HepG2 (cell line): ENCODE results near the gene TNN. TPM values are rescaled to one million over a fixed set of nuclear protein-coding genes. Genes with fewer than 3 reads are reported as not detected.

Source experiments
- ATAC-seq: fragments of 200-7000 bp; cut with Tn5 transposase; 3 replicates; pipeline ENCODE4 v1.9.1; 2020; ENCODE audit warnings: mild to moderate bottlenecking, moderate library complexity
- BruUV-seq: library from RNA; stranded (reverse); fragments of 400-500 nt; replicated peaks from 2 replicates; lab custom pipeline; 2021; lab: Mats Ljungman, UMichigan
- CTCF ChIA-PET: fragments of 300-600 bp; formaldehyde crosslinking; extraction: SDS; loops from one replicate; lab custom pipeline; 2021; ENCODE audit warnings: low total read pairs, inconsistent platforms, low intra/inter-chr PET ratio; lab: Yijun Ruan, JAX
- POLR2A ChIA-PET: fragments of 350-600 bp; sonication (Branson Sonifier 250); formaldehyde crosslinking; loops from one replicate; lab custom pipeline; 2020; ENCODE audit warnings: antibody characterized with exemption, inconsistent platforms; lab: Yijun Ruan, JAX
- DNase-seq: peaks from one replicate; pipeline ENCODE4 v3.0.0-alpha.2; 2015; ENCODE audit warnings: low spot score
- FAIRE-seq: peaks from 3 replicates; lab custom pipeline; 2011; peaks lifted over from hg19 to GRCh38; lab: Jason Lieb, UNC
- H2AFZ ChIP-seq: one replicate; pipeline ENCODE4 v1.6.1; 2011; ENCODE audit warnings: low read length, inconsistent platforms
- H3K27ac ChIP-seq: fragments of 300-600 bp; 3 replicates; pipeline ENCODE4 v1.8.0; 2011; ENCODE audit warnings: mixed run types, mild to moderate bottlenecking, mixed read lengths, low read length, inconsistent platforms; ENCODE audit not compliant: insufficient read depth; ENCODE audit errors: extremely low read length
- H3K27me3 ChIP-seq, 2 experiments: fragments of 200-600 bp in 1 of 2; 2 replicates in 1 of 2; 3 replicates in 1 of 2; pipeline versions ENCODE4 v1.6.0 to v1.8.0; 2011; ENCODE audit warnings: low read length in 2 of 2, mild to moderate bottlenecking in 2 of 2, moderate library complexity in 2 of 2, inconsistent platforms in 1 of 2; ENCODE audit not compliant: insufficient read depth in 2 of 2, control insufficient read depth in 1 of 2
- H3K36me3 ChIP-seq, 2 experiments: fragments of 200-600 bp in 1 of 2; replicated peaks in 1 of 2; 2 replicates in 1 of 2; 3 replicates in 1 of 2; pipeline versions ENCODE4 v1.5.1 to v1.8.0; 2011; ENCODE audit warnings: low read length in 2 of 2, inconsistent platforms in 1 of 2; ENCODE audit not compliant: insufficient read depth in 2 of 2, control insufficient read depth in 1 of 2
- H3K4me1 ChIP-seq: 2 replicates; pipeline ENCODE4 v1.5.1; 2012; ENCODE audit warnings: low read length, inconsistent platforms; ENCODE audit not compliant: insufficient read depth
- H3K4me2 ChIP-seq: 2 replicates; pipeline ENCODE4 v1.6.0; 2011; ENCODE audit warnings: low read depth, low read length, inconsistent platforms
- H3K4me3 ChIP-seq, 3 experiments: fragments of 200-600 bp in 1 of 3; sonication (generic), shearing (Covaris generic) in 1 of 3; replicated peaks in 1 of 3; 2 replicates each; pipeline ENCODE4 v1.5.1; 2011 to 2016; ENCODE audit warnings: low read length in 3 of 3, inconsistent platforms in 2 of 3, low read depth in 2 of 3, mild to moderate bottlenecking in 2 of 3, control low read depth in 1 of 3, mixed read lengths in 1 of 3; ENCODE audit not compliant: insufficient read depth in 1 of 3
- H3K79me2 ChIP-seq: one replicate; pipeline ENCODE4 v1.6.1; 2011; ENCODE audit warnings: low read length, inconsistent platforms; ENCODE audit not compliant: insufficient read depth
- H3K9ac ChIP-seq: 2 replicates; pipeline ENCODE4 v1.6.0; 2011; ENCODE audit warnings: mild to moderate bottlenecking, low read depth, low read length, inconsistent platforms; ENCODE audit not compliant: insufficient read depth
- H3K9me3 ChIP-seq: 2 replicates; pipeline ENCODE4 v1.5.1; 2012; ENCODE audit warnings: mild to moderate bottlenecking, low read length
- H4K20me1 ChIP-seq: 2 replicates; pipeline ENCODE4 v1.6.0; 2011; ENCODE audit warnings: inconsistent platforms, mild to moderate bottlenecking, low read length, moderate library complexity; ENCODE audit not compliant: insufficient read depth
- FLYWCH1 ChIP-seq: sonication (generic); formaldehyde crosslinking; IDR thresholded peaks from 2 replicates; pipeline ENCODE4 v1.8.1; 2023; ENCODE audit warnings: mild to moderate bottlenecking, missing genetic modification reagents
- GABPB1 ChIP-seq: IDR thresholded peaks from 2 replicates; pipeline ENCODE4 v1.6.1; 2016; ENCODE audit warnings: mild to moderate bottlenecking, missing genetic modification reagents, moderate library complexity, missing compliant biosample characterization
- RAD51 ChIP-seq: fragments of 450-650 bp; IDR thresholded peaks from 2 replicates; pipeline ENCODE4 v1.6.1; 2016; ENCODE audit warnings: borderline replicate concordance
- SIN3A ChIP-seq: IDR thresholded peaks from 2 replicates; pipeline ENCODE4 v1.6.1; 2011; ENCODE audit warnings: low read depth, mild to moderate bottlenecking, control low read depth, low read length, borderline replicate concordance
- SP4 ChIP-seq: sonication (generic); formaldehyde crosslinking; IDR thresholded peaks from 2 replicates; pipeline ENCODE4 v1.8.1; 2023; ENCODE audit warnings: mild to moderate bottlenecking, missing genetic modification reagents
- TBX3 ChIP-seq: fragments of 450-650 bp; IDR thresholded peaks from 2 replicates; pipeline ENCODE4 v1.6.1; 2017; ENCODE audit warnings: antibody characterized with exemption, mild to moderate bottlenecking, inconsistent platforms, borderline replicate concordance
- ZNF34 ChIP-seq: sonication (generic); formaldehyde crosslinking; IDR thresholded peaks from 2 replicates; pipeline ENCODE4 v1.4.0; 2020; ENCODE audit warnings: mild to moderate bottlenecking, missing genetic modification reagents, borderline replicate concordance
- WGBS: methylation state at CpG from one replicate; pipeline ENCODE4 v1.1.6; 2017; ENCODE audit warnings: low lambda C conversion rate; 5-methylcytosine and 5-hydroxymethylcytosine counted together
- in situ Hi-C: cut with HindIII; loops from 2 replicates; pipeline ENCODE4 v1.10.0; 2017; ENCODE audit warnings: low pct_unique_long_range_greater_than_20kb; ENCODE audit not compliant: extremely low pct_ligation_motif_present
- intact Hi-C: fragments of 100-400 bp; cut with micrococcal nuclease; formaldehyde crosslinking; loops from one replicate; pipeline ENCODE4 v1.10.0; 2022; ENCODE audit not compliant: unreplicated experiment
- polyA plus RNA-seq, 8 experiments: library from polyadenylated mRNA; depleted of rRNA in 3 of 8; stranded (reverse) in 7 of 8; unstranded in 1 of 8; fragments of >200 nt; fragmentation: Illumina TruSeq in 4 of 8; extraction: Trizol in 4 of 8; gene quantifications; 2 replicates each; pipeline versions ENCODE4 v1.2.1 to v1.2.3, GENCODE V29; 2011 to 2016; ENCODE audit warnings: low read depth in 4 of 8, missing spikeins in 1 of 8, mixed read lengths in 1 of 8; ENCODE audit not compliant: insufficient read depth in 1 of 8
- total RNA-seq, 5 experiments: library from RNA; depleted of rRNA; stranded (reverse); fragments of >200 nt; fragmentation: Illumina TruSeq; extraction: Trizol; gene quantifications; 2 replicates each; pipeline ENCODE4 v1.2.3, GENCODE V29; 2016; ENCODE audit warnings: low read depth in 1 of 5
- TF ChIP-seq, protein P1 (sequence below): IDR thresholded peaks from 2 replicates; pipeline ENCODE4 v1.6.1; 2018; ENCODE audit warnings: missing genetic modification reagents
- TF ChIP-seq, protein P2 (sequence below): sonication (generic); formaldehyde crosslinking; IDR thresholded peaks from 2 replicates; pipeline ENCODE4 v1.4.0; 2020; ENCODE audit warnings: missing genetic modification reagents
- TF ChIP-seq, protein P3 (sequence below): sonication (generic); formaldehyde crosslinking; IDR thresholded peaks from 2 replicates; pipeline ENCODE4 v1.4.0; 2020; ENCODE audit warnings: mild to moderate bottlenecking, missing genetic modification reagents
- TF ChIP-seq, protein P4 (sequence below): sonication (generic); formaldehyde crosslinking; IDR thresholded peaks from 2 replicates; pipeline ENCODE4 v1.8.1; 2023; ENCODE audit warnings: mild to moderate bottlenecking, missing genetic modification reagents, borderline replicate concordance

Gene TNN
- total and polyA plus RNA-seq, 2 of the 13 experiments (the other 11 are each of a cell fraction or from before 2014, with no cell fraction given) = not detected

DNA sequence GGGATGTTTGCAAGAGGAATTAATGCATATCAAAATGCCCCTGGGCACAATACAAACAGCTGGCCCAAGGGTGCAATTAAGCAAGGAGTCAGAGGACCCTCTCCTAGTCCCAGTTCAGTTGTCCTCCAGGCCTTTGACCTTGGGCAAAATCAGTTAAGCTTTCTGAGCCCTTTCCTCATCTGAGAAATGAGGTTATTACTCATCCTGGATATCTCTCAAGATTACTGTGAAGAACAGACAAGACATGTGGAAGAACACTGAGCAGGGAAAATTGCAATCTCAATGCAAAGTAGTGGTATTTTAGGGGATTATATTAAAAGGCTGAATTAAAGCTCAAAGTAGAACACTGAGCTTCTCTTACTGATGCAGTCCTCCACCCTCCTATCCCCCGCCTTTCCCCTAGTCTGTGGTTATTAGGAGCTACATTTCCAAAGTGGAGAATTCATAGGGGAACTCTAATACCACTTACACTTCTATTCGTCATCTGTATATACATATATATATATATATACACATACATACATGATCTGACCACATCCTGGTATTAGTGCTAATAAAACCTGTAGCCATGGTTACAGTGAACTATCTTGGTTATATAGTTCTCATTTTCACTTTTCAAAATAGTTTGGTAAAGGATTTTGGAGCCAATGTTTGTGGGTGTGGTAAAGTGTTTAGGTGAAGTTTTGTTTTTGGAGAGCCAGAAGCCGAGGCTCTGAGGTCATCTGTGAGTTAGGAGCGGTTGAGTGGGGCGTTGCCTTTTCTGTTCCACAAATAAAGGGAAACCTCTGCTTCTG, 106.9 kb downstream of the TNN start:
- no peaks in the 10 kb centered on the region for H3K9me3 ChIP-seq
- ChIA-PET CTCF (no interaction called here), POLR2A (no interaction called here)
- intact Hi-C loops = no loop called here
- WGBS = 58% methylated on average over 5 of the region's 5 CpGs
- H3K9ac ChIP-seq = no peak overlapping the region
- BruUV-seq = no TSS peak
- in situ Hi-C loops = loop anchor here (25.0 kb wide), 3 partner anchors 713 to 1663 kb away; no protein-coding TSS in a partner anchor
- ATAC-seq (no peak), FAIRE-seq (no peak)
- no peak overlapping the region for H3K4me3 ChIP-seq
- H3K36me3 ChIP-seq = no peaks in the 10 kb centered on the region
- no peak overlapping the region for H3K27ac ChIP-seq
- H2AFZ ChIP-seq = no peak overlapping the region
- H4K20me1 ChIP-seq = no peaks in the 10 kb centered on the region
- TF ChIP-seq, protein P1, sequence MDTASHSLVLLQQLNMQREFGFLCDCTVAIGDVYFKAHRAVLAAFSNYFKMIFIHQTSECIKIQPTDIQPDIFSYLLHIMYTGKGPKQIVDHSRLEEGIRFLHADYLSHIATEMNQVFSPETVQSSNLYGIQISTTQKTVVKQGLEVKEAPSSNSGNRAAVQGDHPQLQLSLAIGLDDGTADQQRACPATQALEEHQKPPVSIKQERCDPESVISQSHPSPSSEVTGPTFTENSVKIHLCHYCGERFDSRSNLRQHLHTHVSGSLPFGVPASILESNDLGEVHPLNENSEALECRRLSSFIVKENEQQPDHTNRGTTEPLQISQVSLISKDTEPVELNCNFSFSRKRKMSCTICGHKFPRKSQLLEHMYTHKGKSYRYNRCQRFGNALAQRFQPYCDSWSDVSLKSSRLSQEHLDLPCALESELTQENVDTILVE (CRISPR knock-in tag) = no peak
- TF ChIP-seq TBX3 = no peak
- TF ChIP-seq RAD51 = no peak
- TF ChIP-seq, protein P2, sequence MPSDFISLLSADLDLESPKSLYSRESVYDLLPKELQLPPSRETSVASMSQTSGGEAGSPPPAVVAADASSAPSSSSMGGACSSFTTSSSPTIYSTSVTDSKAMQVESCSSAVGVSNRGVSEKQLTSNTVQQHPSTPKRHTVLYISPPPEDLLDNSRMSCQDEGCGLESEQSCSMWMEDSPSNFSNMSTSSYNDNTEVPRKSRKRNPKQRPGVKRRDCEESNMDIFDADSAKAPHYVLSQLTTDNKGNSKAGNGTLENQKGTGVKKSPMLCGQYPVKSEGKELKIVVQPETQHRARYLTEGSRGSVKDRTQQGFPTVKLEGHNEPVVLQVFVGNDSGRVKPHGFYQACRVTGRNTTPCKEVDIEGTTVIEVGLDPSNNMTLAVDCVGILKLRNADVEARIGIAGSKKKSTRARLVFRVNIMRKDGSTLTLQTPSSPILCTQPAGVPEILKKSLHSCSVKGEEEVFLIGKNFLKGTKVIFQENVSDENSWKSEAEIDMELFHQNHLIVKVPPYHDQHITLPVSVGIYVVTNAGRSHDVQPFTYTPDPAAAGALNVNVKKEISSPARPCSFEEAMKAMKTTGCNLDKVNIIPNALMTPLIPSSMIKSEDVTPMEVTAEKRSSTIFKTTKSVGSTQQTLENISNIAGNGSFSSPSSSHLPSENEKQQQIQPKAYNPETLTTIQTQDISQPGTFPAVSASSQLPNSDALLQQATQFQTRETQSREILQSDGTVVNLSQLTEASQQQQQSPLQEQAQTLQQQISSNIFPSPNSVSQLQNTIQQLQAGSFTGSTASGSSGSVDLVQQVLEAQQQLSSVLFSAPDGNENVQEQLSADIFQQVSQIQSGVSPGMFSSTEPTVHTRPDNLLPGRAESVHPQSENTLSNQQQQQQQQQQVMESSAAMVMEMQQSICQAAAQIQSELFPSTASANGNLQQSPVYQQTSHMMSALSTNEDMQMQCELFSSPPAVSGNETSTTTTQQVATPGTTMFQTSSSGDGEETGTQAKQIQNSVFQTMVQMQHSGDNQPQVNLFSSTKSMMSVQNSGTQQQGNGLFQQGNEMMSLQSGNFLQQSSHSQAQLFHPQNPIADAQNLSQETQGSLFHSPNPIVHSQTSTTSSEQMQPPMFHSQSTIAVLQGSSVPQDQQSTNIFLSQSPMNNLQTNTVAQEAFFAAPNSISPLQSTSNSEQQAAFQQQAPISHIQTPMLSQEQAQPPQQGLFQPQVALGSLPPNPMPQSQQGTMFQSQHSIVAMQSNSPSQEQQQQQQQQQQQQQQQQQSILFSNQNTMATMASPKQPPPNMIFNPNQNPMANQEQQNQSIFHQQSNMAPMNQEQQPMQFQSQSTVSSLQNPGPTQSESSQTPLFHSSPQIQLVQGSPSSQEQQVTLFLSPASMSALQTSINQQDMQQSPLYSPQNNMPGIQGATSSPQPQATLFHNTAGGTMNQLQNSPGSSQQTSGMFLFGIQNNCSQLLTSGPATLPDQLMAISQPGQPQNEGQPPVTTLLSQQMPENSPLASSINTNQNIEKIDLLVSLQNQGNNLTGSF = no peak
- TF ChIP-seq ZNF34 = no peak
- no peak for TF ChIP-seq SIN3A
- no peak for TF ChIP-seq FLYWCH1 (CRISPR knock-in tag)
- TF ChIP-seq, protein P3, sequence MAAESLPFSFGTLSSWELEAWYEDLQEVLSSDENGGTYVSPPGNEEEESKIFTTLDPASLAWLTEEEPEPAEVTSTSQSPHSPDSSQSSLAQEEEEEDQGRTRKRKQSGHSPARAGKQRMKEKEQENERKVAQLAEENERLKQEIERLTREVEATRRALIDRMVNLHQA (CRISPR knock-in tag) = no peak
- no peak for TF ChIP-seq GABPB1 (CRISPR knock-in tag)
- TF ChIP-seq, protein P4, sequence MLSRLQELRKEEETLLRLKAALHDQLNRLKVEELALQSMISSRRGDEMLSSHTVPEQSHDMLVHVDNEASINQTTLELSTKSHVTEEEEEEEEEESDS (CRISPR knock-in tag) = no peak
- no peak for TF ChIP-seq SP4 (CRISPR knock-in tag)
- TF ChIP-seq, all 625 proteins: peak for 0
- Histone ChIP-seq H3K79me2 (no peaks in the 10 kb centered on the region), H3K4me2 (no peak overlapping the region), H3K27me3 (no peaks in the 10 kb centered on the region), H3K4me1 (no peaks in the 10 kb centered on the region)
- DNase-seq = no peak
